ENCODE measurements around the gene CHRM5. TPM values are rescaled to one million over a fixed set of nuclear protein-coding genes. Genes with fewer than 3 reads are reported as not detected.

The CHRM5 gene, protein sequence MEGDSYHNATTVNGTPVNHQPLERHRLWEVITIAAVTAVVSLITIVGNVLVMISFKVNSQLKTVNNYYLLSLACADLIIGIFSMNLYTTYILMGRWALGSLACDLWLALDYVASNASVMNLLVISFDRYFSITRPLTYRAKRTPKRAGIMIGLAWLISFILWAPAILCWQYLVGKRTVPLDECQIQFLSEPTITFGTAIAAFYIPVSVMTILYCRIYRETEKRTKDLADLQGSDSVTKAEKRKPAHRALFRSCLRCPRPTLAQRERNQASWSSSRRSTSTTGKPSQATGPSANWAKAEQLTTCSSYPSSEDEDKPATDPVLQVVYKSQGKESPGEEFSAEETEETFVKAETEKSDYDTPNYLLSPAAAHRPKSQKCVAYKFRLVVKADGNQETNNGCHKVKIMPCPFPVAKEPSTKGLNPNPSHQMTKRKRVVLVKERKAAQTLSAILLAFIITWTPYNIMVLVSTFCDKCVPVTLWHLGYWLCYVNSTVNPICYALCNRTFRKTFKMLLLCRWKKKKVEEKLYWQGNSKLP
- total RNA-seq, result under 1 TPM in 2 of 6 donors, not detected in 4; 0.11 to 0.15 TPM

DNA sequence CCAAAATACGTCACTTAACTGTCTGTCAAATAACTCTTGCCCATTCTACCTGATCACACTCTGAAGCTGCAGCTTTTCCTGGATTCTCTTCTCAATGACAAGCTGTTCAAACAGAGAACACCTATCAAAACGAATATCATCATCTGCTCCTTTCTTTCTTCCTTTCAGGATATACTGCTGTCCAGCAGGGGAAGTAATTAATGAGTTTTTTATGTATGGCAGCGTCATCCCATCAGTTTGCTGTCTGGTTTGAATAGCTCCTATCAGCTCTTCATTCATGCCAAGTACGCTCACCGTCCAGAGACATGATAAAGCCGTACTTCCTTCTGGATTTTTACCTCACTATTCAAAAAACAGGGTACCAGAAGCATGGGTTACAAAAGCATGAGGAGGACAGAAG, at the start of gene CHRM5:
Gene CHRM5 (plus strand): TSS at position 274 of the 400 bp plus-strand sequence. CDS start 94,221 bp downstream, outside the sequence.
- Histone ChIP-seq H3K27me3 (no peaks in the 10 kb centered on the region), H3K4me1 (no peaks in the 10 kb centered on the region), H3K27ac (no peak within 1 kb of the TSS), H3K36me3 (no peaks in the 10 kb centered on the region), H3K4me3 (no peak within 1 kb of the TSS), H3K9me3 (no peaks in the 10 kb centered on the region)
- ATAC-seq (ENCODE audit: low FRiP score in 2 of 2) (no peak), DNase-seq (no peak)
- TF ChIP-seq EP300 (IDR thresholded peaks at IDR 0.05) (no peak), POLR2A (IDR thresholded peaks at IDR 0.05) (no peak), CTCF (IDR thresholded peaks at IDR 0.05) (no peak), POLR2AphosphoS5 (IDR thresholded peaks at IDR 0.05) (no peak)
- 52 to 55% methylated on average over 6 of the region's 6 CpGs for WGBS, 2 donors

DNA sequence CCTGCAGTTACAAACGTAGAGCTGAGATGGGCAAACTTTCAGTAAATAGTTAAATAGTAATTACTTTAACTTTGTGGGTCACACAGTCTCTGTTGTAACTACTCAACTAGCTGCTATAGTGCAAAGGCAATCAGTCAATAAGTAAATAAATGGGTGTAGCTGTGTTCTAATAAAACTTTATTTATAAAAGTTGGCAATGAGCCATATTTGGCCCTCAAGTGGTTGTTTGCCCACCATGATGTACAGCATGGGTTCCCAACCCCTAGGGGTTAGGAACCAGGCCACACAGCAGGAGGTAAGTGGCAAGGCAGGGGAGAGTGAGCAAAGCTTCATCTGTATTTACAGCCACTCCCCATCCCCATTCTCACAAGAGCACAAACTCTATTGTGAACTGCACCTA, 44.9 kb upstream of the CHRM5 start:
- no peak overlapping the region for H3K27ac ChIP-seq
- no peak for DNase-seq
- WGBS, 2 donors, result 88 to 100% methylated on average over 1 of the region's 1 CpG
- H3K36me3 ChIP-seq, result no peaks in the 10 kb centered on the region
- no peaks in the 10 kb centered on the region for H3K9me3 ChIP-seq
- no peaks in the 10 kb centered on the region for H3K27me3 ChIP-seq
- TF ChIP-seq CTCF (IDR thresholded peaks at IDR 0.05) (no peak), POLR2A (IDR thresholded peaks at IDR 0.05) (no peak), POLR2AphosphoS5 (IDR thresholded peaks at IDR 0.05) (no peak), EP300 (IDR thresholded peaks at IDR 0.05) (no peak)
- no peak for ATAC-seq (ENCODE audit: low FRiP score in 2 of 2)
- no peak overlapping the region for H3K4me3 ChIP-seq
- peaks cover 0 to 6% (median 0%) of the 10 kb centered on the region in 4 donors for H3K4me1 ChIP-seq

- Histone ChIP-seq H3K27ac (no peak overlapping the region), H3K36me3 (no peaks in the 10 kb centered on the region), H3K27me3 (no peaks in the 10 kb centered on the region), H3K4me1 (peaks cover 0 to 6% (median 0%) of the 10 kb centered on the region in 4 donors), H3K4me3 (no peak overlapping the region), H3K9me3 (no peaks in the 10 kb centered on the region)
- TF ChIP-seq POLR2A (IDR thresholded peaks at IDR 0.05) (no peak), POLR2AphosphoS5 (IDR thresholded peaks at IDR 0.05) (no peak), EP300 (IDR thresholded peaks at IDR 0.05) (no peak), CTCF (IDR thresholded peaks at IDR 0.05) (no peak)
- WGBS, 2 donors, result 84 to 90% methylated on average over 4 of the region's 4 CpGs
- ATAC-seq (ENCODE audit: low FRiP score in 2 of 2) (no peak), DNase-seq (no peak)
Observed at GRCh38 chr15:33926260-33926659, 42.0 kb upstream of the CHRM5 start.

- DNase-seq (no peak), ATAC-seq (ENCODE audit: low FRiP score in 2 of 2) (no peak)
- Histone ChIP-seq H3K27me3 (no peaks in the 10 kb centered on the region), H3K4me1 (peaks cover 0 to 6% (median 0%) of the 10 kb centered on the region in 4 donors), H3K27ac (no peak overlapping the region), H3K36me3 (no peaks in the 10 kb centered on the region), H3K4me3 (no peak overlapping the region), H3K9me3 (no peaks in the 10 kb centered on the region)
- TF ChIP-seq POLR2A (IDR thresholded peaks at IDR 0.05), result no peak
- TF ChIP-seq EP300 (IDR thresholded peaks at IDR 0.05), result no peak
- no peak for TF ChIP-seq POLR2AphosphoS5 (IDR thresholded peaks at IDR 0.05)
- no peak for TF ChIP-seq CTCF (IDR thresholded peaks at IDR 0.05)
- WGBS, 2 donors, result 94 to 95% methylated on average over 2 of the region's 2 CpGs
Observed at GRCh38 chr15:33932734-33933133, 35.6 kb upstream of the CHRM5 start.
